Lung (tissue), 10 donors: ENCODE results near the gene NBPF6. TPM values are rescaled to one million over a fixed set of nuclear protein-coding genes. Genes with fewer than 3 reads are reported as not detected.
"Not testable (repeated sequence)": the region's sequence is repeated elsewhere in the genome, so short reads cannot be mapped to it uniquely, and the experiment has no call there.

Experiments
- ATAC-seq: fragments of 200-7000 bp; cut with Tn5 transposase; one replicate; pipeline ENCODE4 v1.9.1; 2020; ENCODE audit warnings: moderate number of reproducible peaks; ENCODE audit not compliant: insufficient read depth, low FRiP score
- DNase-seq, 3 donors: peaks; one replicate each; pipeline ENCODE4 v3.0.0-alpha.2; 2013 to 2017
- H3K27ac ChIP-seq, 2 donors: one replicate each; pipeline ENCODE4 v1.5.1; 2013; ENCODE audit warnings: mild to moderate bottlenecking in 2 of 2, moderate library complexity in 2 of 2, control low read depth in 1 of 2, inconsistent platforms in 1 of 2, low read depth in 1 of 2, low read length in 1 of 2
- H3K27me3 ChIP-seq, 3 donors: one replicate each; pipeline ENCODE4 v1.5.1; 2013; ENCODE audit warnings: low read length in 2 of 3; ENCODE audit not compliant: control insufficient read depth in 3 of 3, insufficient read depth in 3 of 3
- H3K36me3 ChIP-seq, 4 donors: one replicate each; pipeline ENCODE4 v1.5.1; 2013; ENCODE audit warnings: low read length in 4 of 4, mild to moderate bottlenecking in 1 of 4, moderate library complexity in 1 of 4; ENCODE audit not compliant: control insufficient read depth in 4 of 4, insufficient read depth in 4 of 4
- H3K4me1 ChIP-seq, 5 donors: one replicate each; pipeline ENCODE4 v1.5.1; 2013; ENCODE audit warnings: low read length in 5 of 5, mild to moderate bottlenecking in 2 of 5, moderate library complexity in 1 of 5; ENCODE audit not compliant: control insufficient read depth in 5 of 5, insufficient read depth in 5 of 5
- H3K4me3 ChIP-seq: one replicate; pipeline ENCODE4 v1.5.1; 2013; ENCODE audit warnings: mild to moderate bottlenecking, control low read depth, moderate library complexity
- H3K9ac ChIP-seq, 2 donors: one replicate each; pipeline ENCODE4 v1.5.1; 2013; ENCODE audit warnings: low read length in 2 of 2, control low read depth in 1 of 2; ENCODE audit not compliant: insufficient read depth in 1 of 2
- H3K9me3 ChIP-seq, 4 donors: one replicate each; pipeline ENCODE4 v1.5.1; 2013; ENCODE audit warnings: low read length in 3 of 4, mild to moderate bottlenecking in 1 of 4, moderate library complexity in 1 of 4; ENCODE audit not compliant: control insufficient read depth in 4 of 4, insufficient read depth in 3 of 4
- WGBS, 2 donors: extraction: QIAGEN DNeasy Blood & Tissue Kit; methylation state at CpG; one replicate each; pipeline ENCODE4 v1.1.7; 2013; 5-methylcytosine and 5-hydroxymethylcytosine counted together
- polyA plus RNA-seq, 2 donors: library from polyadenylated mRNA; stranded (reverse); fragments of 200-250 nt; gene quantifications; one replicate each; pipeline ENCODE4 v1.2.1, GENCODE V29; 2013
- total RNA-seq, 2 donors: library from RNA; depleted of rRNA in 1 of 2; stranded (reverse); fragments of >200 nt in 1 of 2; gene quantifications; one replicate each; pipeline ENCODE4 v1.2.1, GENCODE V29; 2014 to 2021
- donor health status: Bipolar disorder and iron deficiency.
- donor health status: healthy.
- donor health status: DM: yes; HTN: yes; CAD: no.

NBPF6 gene
- total and polyA plus RNA-seq, 4 donors: 0.02 TPM; not detected in 3

GRCh38 chr1:108517301-108517897 is 67.3 kb downstream of the NBPF6 start:
- not testable (repeated sequence) for H3K9me3 ChIP-seq, H3K27ac ChIP-seq
- 67 to 91% methylated on average over 6 of the region's 6 CpGs for WGBS, 2 donors

More at GRCh38 chr1:108517301-108517897, 67.3 kb downstream of the NBPF6 start:
- not testable (repeated sequence) for H3K27me3 ChIP-seq, ATAC-seq, H3K9ac ChIP-seq, H3K36me3 ChIP-seq, H3K4me3 ChIP-seq, DNase-seq
- peaks cover 0 to 11% (median 0%) of the 10 kb centered on the region in 5 donors for H3K4me1 ChIP-seq

Other genes starting within 250 kb of the NBPF6 start
- gene SLC25A24, start 250.0 kb upstream of the NBPF6 start, total RNA-seq: 10 to 100 TPM; 44.0 to 73.2 TPM
- 10 to 100 TPM; 17.9 to 32.4 TPM for gene SLC25A24, start 250.0 kb upstream of the NBPF6 start, polyA plus RNA-seq
- not detected for gene NBPF4, start 206.3 kb upstream of the NBPF6 start, total RNA-seq
- under 1 TPM in 1 of 2 donors, not detected in 1; 0.01 TPM for gene NBPF4, start 206.3 kb upstream of the NBPF6 start, polyA plus RNA-seq
- gene EEIG2, start 109.8 kb downstream of the NBPF6 start, total RNA-seq: 10 to 100 TPM; 14.8 to 24.6 TPM
- 1 to 10 TPM; 3.7 to 4.7 TPM for gene EEIG2, start 109.8 kb downstream of the NBPF6 start, polyA plus RNA-seq
- gene HENMT1, start 210.8 kb downstream of the NBPF6 start, total RNA-seq: 1 to 10 TPM; 3.6 to 5.7 TPM
- gene HENMT1, start 210.8 kb downstream of the NBPF6 start, polyA plus RNA-seq: 1 to 10 TPM; 3.4 to 7.8 TPM
- gene PRPF38B, start 242.0 kb downstream of the NBPF6 start, total RNA-seq: 10 to 100 TPM; 27.5 to 32.1 TPM
- gene PRPF38B, start 242.0 kb downstream of the NBPF6 start, polyA plus RNA-seq: 10 to 100 TPM; 26.8 to 38.3 TPM